ENCODE measurements around the gene ZBTB7C. TPM values are rescaled to one million over a fixed set of nuclear protein-coding genes. Genes with fewer than 3 reads are reported as not detected.

The ZBTB7C gene
- total RNA-seq, 1 experiment from 2014 or later, result not detected

DNA sequence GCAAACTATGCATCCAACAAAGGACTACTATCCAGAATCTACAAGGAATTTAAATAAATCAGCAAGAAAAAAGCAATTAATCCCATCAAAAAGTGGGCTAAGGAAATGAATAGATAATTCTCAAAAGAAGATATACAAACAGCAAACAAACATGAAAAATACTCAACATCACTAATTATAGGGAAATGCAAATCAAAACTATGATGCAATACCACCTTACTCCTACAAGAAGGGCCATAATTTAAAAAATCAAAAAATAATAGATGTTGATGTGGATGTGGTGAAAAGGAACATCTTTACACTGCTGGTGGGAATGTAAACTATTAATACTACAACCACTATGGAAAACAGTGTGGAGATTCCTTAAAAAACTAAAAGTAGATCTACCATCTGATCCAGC lies 164.7 kb downstream of the ZBTB7C start:
- BruUV-seq (replicated peaks), result no TSS peak
- TF ChIP-seq, protein P1, sequence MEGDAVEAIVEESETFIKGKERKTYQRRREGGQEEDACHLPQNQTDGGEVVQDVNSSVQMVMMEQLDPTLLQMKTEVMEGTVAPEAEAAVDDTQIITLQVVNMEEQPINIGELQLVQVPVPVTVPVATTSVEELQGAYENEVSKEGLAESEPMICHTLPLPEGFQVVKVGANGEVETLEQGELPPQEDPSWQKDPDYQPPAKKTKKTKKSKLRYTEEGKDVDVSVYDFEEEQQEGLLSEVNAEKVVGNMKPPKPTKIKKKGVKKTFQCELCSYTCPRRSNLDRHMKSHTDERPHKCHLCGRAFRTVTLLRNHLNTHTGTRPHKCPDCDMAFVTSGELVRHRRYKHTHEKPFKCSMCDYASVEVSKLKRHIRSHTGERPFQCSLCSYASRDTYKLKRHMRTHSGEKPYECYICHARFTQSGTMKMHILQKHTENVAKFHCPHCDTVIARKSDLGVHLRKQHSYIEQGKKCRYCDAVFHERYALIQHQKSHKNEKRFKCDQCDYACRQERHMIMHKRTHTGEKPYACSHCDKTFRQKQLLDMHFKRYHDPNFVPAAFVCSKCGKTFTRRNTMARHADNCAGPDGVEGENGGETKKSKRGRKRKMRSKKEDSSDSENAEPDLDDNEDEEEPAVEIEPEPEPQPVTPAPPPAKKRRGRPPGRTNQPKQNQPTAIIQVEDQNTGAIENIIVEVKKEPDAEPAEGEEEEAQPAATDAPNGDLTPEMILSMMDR (IDR thresholded peaks at IDR 0.05; ENCODE audit: unreplicated experiment), result no peak
- intact Hi-C loops (cut with micrococcal nuclease; ENCODE audit: unreplicated experiment), result no loop called here
- Mint-ChIP-seq H3K27me3 (ENCODE audit: unreplicated experiment) (peaks cover 73% of the 10 kb centered on the region), H3K27ac (ENCODE audit: unreplicated experiment) (no peak overlapping the region), H3K4me3 (ENCODE audit: low read depth, unreplicated experiment) (no peak overlapping the region), H3K9me3 (ENCODE audit: low read depth, unreplicated experiment) (no peaks in the 10 kb centered on the region), H3K4me1 (ENCODE audit: low read depth, unreplicated experiment) (no peaks in the 10 kb centered on the region), H3K36me3 (ENCODE audit: insufficient read depth, unreplicated experiment) (no peaks in the 10 kb centered on the region)
- DNase-seq, result no peak
- CTCF ChIA-PET, result no interaction called here

DNA sequence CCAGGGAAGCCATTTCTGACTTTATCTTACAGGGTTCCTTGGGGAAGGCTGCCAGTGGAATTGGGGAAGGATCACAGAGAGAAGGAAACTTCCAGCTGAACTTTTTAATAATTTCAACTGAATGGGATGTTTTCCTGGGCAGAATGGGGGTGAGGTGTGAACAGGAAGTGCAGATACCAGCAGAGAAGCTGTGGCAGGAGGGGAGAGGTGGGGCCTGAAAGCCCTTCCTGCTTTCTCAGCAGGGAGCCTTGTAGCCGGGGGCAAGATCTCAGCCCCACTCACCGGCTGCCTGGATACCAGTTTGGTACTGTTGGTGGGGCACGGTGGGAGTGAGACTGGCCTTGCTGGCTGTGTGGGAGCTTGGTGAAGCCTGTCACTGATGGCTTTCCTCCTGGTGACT lies 170.5 kb downstream of the ZBTB7C start:
- Mint-ChIP-seq H3K4me3 (ENCODE audit: low read depth, unreplicated experiment) (no peak overlapping the region), H3K9me3 (ENCODE audit: low read depth, unreplicated experiment) (peaks cover 4% of the 10 kb centered on the region), H3K27ac (ENCODE audit: unreplicated experiment) (peak overlapping the region; percentile 4), H3K4me1 (ENCODE audit: low read depth, unreplicated experiment) (peaks cover 10% of the 10 kb centered on the region), H3K36me3 (ENCODE audit: insufficient read depth, unreplicated experiment) (no peaks in the 10 kb centered on the region), H3K27me3 (ENCODE audit: unreplicated experiment) (peaks cover 72% of the 10 kb centered on the region)
- intact Hi-C loops (cut with micrococcal nuclease; ENCODE audit: unreplicated experiment), result loop anchor here (10.0 kb wide), 1 partner anchor 176 kb away; no protein-coding TSS in a partner anchor
- CTCF ChIA-PET, result interaction anchor here (1.0 kb wide), 1 partner anchor 16 kb away, joined by 3 read pairs; no protein-coding TSS in a partner anchor
- BruUV-seq (replicated peaks), result no TSS peak
- no peak for DNase-seq
- TF ChIP-seq, protein P1 (IDR thresholded peaks at IDR 0.05; ENCODE audit: unreplicated experiment), result no peak

DNA sequence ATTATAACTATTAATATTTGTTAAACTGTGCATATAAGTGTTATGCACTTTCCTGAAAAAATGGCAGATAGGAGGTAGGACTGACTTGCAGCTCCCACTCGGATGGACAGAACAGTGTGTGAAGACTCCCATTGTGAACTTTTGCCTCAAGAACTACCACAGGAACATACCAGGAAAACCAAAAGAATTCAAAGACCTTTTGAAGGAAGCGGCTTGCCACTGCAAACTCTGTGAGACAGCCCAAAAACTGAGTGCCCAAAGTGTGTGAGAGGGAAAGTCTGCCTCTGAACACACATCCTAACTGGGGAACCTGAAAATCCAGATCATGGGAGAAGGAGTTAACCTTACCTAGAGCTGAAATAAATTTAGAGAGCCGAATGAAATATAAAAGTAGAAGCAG lies 171.0 kb downstream of the ZBTB7C start:
- Mint-ChIP-seq H3K4me3 (ENCODE audit: low read depth, unreplicated experiment) (no peak overlapping the region), H3K27ac (ENCODE audit: unreplicated experiment) (peak overlapping the region; percentile 4), H3K4me1 (ENCODE audit: low read depth, unreplicated experiment) (peaks cover 10% of the 10 kb centered on the region), H3K36me3 (ENCODE audit: insufficient read depth, unreplicated experiment) (no peaks in the 10 kb centered on the region), H3K27me3 (ENCODE audit: unreplicated experiment) (peaks cover 72% of the 10 kb centered on the region), H3K9me3 (ENCODE audit: low read depth, unreplicated experiment) (peaks cover 4% of the 10 kb centered on the region)
- no peak for DNase-seq
- TF ChIP-seq, protein P1 (IDR thresholded peaks at IDR 0.05; ENCODE audit: unreplicated experiment), result no peak
- BruUV-seq (replicated peaks), result no TSS peak
- intact Hi-C loops (cut with micrococcal nuclease; ENCODE audit: unreplicated experiment), result loop anchor here (10.0 kb wide), 1 partner anchor 177 kb away; no protein-coding TSS in a partner anchor
- CTCF ChIA-PET, result interaction anchor here (0.6 kb wide), 1 partner anchor 57 kb away, joined by 4 read pairs; no protein-coding TSS in a partner anchor

DNA sequence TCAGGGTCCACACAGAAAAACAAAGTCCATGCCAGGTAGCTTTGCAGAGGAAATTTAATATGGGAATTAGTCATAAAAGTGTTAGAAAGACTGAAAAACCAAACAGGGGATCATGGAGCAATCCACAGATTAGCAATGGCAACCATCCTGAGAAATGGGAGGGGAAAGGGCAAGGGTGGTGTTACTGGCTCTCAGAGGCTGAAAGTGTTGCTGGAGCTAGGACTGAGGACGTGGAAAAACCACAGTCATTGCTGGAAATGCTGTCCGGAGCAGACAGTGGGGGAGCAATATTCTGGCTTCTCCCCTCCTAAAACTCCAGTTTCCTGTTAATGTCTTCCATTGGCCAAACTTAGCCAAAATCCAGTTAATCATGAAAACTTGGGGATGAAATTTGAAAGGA lies 172.4 kb downstream of the ZBTB7C start:
- Mint-ChIP-seq H3K4me1 (ENCODE audit: low read depth, unreplicated experiment) (peaks cover 10% of the 10 kb centered on the region), H3K9me3 (ENCODE audit: low read depth, unreplicated experiment) (peaks cover 4% of the 10 kb centered on the region), H3K36me3 (ENCODE audit: insufficient read depth, unreplicated experiment) (no peaks in the 10 kb centered on the region), H3K27ac (ENCODE audit: unreplicated experiment) (no peak overlapping the region), H3K27me3 (ENCODE audit: unreplicated experiment) (peaks cover 72% of the 10 kb centered on the region), H3K4me3 (ENCODE audit: low read depth, unreplicated experiment) (no peak overlapping the region)
- intact Hi-C loops (cut with micrococcal nuclease; ENCODE audit: unreplicated experiment), result loop anchor here (10.0 kb wide), 1 partner anchor 178 kb away; no protein-coding TSS in a partner anchor
- BruUV-seq (replicated peaks), result no TSS peak
- CTCF ChIA-PET, result no interaction called here
- TF ChIP-seq, protein P1 (IDR thresholded peaks at IDR 0.05; ENCODE audit: unreplicated experiment), result no peak
- no peak for DNase-seq

Measured in Calu3 (cell line).